SK-MEL-5 (cell line): ENCODE measurements around the gene SKI. TPM values are rescaled to one million over a fixed set of nuclear protein-coding genes. Genes with fewer than 3 reads are reported as not detected.
"Not testable (repeated sequence)": the region's sequence is repeated elsewhere in the genome, so short reads cannot be mapped to it uniquely, and the experiment has no call there.

Experiments used
- DNase-seq: peaks from one replicate; pipeline ENCODE4 v3.0.0-alpha.2; 2016; ENCODE audit warnings: low read depth, low spot score
- in situ Hi-C: cut with HindIII; loops from 2 replicates; pipeline ENCODE4 v1.10.0; 2016; ENCODE audit warnings: low sequenced_read_pairs, high pct_unique_total_duplicates, low pct_unique_long_range_greater_than_20kb
- total RNA-seq: library from RNA; depleted of rRNA; stranded (reverse); fragments of >200 nt; shearing (Covaris generic); gene quantifications from 2 replicates; pipeline ENCODE4 v1.2.3, GENCODE V29; 2014

Gene SKI
- total RNA-seq, 1 experiment from 2014 or later, result 3.9 TPM

DNA sequence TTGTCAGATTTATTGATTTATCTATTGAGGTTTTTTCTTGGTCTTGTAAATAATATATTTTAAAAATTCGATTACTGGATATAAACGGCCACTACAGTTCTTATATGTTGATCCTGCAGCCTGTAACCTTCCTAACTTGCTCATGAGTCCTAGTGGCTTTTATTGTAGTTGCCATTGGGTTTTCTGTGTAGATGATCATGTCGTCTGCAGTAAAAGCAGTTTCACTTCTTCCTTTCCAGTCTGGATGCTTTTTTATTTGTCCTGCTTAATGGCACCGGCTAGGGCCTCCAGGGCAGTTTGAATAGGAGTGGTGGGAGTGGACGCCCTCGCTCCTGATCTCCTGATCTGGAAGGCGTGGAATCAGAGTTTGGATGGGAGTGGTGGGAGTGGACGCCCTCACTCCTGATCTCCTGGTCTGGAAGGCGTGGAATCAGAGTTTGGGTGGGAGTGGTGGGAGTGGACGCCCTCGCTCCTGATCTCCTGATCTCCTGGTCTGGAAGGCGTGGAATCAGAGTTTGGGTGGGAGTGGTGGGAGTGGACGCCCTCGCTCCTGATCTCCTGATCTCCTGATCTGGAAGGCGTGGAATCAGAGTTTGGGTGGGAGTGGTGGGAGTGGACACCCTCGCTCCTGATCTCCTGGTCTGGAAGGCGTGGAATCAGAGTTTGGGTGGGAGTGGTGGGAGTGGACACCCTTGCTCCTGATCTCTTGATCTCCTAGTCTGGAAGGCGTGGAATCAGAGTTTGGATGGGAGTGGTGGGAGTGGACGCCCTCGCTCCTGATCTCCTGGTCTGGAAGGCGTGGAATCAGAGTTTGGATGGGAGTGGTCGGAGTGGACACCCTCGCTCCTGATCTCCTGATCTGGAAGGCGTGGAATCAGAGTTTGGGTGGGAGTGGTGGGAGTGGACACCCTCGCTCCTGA is 33.6 kb downstream of the SKI start:
- DNase-seq, in situ Hi-C loops: not testable (repeated sequence)

DNA sequence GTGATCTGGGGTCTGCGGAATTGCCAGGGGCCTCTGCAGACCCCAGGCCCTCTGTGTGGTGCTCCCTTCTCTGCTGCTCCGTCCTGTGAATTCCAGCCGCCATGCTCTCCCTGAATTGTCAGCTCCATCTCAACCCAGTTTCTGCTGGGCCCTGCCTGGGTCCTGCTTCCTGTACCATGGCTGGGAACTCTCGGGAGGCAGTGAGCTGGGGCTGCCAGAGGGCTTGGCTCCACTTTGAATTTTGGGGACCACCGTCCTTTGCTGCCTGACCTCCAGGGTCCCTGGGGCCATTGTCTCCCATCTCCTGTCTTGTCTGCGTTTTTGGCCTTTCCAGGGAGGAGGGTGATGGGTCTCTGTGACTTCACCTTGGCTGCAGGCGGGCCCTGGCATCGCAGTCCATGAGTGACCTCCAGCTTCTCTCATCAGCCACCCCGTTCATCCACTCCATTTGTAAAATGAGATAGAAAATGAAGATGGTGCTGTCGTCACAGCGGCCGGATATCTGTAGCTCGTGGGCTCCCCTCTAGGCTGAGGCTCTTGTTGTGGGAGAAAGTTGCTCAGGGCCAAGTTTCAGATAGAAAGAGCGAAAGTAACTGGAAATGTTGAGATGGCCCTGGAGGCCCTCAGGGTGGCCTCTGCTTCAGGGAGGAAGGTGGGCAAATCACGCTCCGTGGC is 38.3 kb downstream of the SKI start:
- no peak for DNase-seq
- in situ Hi-C loops, result no loop called here

DNA sequence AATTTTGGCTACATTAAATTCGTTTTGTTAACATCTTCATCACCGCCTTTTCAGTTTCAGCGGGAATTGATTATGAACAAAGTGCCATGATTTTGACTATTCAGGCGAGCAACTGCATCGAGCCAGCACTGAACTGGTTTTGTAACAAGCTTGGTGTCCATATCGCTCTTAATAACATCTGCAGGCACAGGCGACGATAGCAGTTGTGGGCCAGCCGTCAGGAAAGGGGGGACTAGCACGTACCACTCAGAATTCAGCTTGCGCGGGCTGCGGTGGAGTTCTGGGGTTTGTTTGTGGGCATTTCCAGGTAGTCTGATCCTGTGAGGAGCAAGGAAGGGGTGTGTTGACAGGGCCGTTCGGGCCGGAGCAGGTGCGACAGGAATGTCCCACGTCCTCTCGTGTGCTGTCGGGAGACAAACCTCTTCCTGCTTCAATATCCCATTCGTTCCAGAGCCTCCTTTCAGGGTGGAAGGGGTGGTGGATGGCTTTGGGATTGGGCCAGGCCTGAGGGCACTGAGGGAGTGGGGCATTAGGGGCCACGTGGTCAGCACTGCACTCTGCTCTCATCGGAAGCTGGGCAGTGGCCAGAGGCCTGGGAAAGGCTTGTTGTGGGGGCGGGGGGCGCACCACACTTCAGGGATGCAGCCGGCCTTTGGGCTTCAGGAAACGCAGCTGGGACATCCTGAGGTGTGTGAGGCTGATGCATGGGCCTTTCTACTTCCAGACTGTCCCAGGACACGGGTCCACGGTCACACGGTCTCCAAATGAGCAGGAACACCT is 39.1 kb downstream of the SKI start:
- in situ Hi-C loops, result no loop called here
- no peak for DNase-seq

DNA sequence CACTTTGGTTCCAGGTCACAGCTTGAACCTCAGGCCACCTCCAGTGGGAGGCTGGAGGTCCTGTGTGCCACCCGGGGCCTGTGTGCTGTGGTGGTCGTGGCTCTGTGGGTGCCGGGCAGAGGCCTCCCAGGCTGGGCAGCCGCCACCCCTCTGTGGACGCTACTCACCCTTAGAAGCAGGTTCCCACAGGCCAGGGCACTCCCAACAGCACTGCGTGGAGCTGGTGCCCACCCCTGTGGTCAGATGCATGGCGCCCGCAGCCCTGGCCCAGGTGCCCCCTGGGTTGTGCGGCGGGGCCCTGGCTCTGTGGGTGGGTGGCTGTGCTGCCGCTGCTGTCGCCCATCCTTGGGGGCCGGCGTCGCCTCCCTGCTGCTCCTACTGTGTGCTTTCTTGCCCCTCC is 39.7 kb downstream of the SKI start:
- DNase-seq, result no peak
- in situ Hi-C loops, result no loop called here

DNA sequence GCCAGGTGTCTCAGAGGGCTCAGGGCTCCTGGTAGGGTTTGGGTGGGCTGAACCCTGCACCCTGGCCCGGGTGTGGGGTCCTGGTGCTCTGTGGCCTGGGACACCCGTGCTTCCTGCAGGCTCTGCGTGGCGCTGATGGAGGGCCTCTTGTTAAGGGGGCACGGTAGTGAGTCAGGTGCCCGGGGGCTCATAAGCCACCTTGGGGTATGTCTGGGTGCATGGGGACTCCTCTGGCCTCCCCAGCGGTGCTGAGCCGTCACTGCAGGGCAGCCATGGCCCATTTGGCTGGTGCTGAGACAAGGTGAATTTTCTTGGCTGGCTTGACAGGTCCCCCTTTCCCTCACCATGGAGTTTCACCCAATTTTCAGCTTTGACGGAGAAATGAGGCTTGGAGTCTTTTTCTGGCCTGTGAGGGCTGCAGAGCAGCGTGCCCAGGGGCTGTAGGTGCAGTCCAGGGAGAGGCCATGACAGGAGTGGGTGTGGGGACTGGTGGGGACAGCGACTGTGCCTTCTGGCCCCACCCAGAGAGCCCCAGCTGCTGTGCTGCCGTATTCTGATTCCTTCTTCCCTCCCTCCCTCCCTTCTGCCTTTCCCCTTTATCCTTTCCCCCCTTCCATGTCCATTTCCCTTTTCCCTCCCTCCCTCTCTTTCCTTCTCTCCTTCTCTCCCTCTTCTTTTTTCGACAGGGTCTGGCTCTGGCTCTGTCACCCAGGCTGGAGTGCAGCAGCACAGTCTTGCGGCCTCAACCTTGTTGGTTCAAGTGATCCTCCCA is 40.4 kb downstream of the SKI start:
- in situ Hi-C loops, result no loop called here
- no peak for DNase-seq

DNA sequence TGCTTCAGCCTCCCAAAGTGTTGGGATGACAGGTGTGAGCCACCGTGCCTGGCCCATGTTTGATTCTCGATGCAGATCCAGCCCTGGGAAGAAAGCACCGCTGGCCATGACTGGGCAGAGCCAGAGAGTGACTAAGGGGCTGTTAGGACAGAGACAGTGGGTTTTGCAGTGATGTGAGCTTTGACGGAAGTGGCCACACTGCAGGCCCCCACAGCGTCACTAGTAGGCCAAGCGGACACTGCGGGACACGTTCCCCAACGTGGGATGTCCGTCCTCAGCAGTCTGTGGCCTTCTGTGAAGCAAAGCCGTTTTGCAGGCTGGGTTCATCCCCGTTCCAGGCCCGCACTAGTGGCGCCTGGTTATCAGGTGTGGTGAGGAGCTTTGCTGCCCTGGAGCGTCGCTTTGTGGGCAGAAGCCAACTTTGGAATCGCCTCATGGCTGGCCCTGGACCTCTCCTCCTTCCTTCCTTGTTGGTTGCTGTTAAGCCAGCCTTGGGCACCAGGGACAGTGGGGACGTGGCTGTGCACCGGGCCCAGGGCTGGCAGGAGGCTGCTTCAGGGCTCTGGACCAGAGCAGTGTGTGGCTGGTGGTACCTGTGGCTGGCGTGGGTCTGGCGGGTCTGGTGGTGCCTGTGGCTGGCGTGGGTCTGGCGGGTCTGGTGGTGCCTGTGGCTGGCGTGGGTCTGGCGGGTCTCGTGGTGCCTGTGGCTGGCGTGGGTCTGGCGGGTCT is 41.2 kb downstream of the SKI start:
- no peak for DNase-seq
- in situ Hi-C loops, result no loop called here

DNA sequence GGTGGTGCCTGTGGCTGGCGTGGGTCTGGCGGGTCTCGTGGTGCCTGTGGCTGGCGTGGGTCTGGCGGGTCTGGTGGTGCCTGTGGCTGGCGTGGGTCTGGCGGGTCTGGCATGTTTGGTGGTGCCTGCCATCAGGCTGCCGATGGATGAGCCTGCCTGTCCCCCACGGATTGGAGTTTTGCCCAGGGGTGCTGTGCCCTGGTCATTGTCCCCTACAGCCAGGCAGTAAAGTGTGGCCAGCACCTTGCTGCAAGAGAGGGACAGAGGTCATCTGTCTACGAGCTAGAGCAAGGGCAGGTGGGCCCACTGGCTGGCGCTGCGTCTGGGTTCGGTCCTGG is 41.8 kb downstream of the SKI start:
- no peak for DNase-seq
- in situ Hi-C loops, result no loop called here

DNA sequence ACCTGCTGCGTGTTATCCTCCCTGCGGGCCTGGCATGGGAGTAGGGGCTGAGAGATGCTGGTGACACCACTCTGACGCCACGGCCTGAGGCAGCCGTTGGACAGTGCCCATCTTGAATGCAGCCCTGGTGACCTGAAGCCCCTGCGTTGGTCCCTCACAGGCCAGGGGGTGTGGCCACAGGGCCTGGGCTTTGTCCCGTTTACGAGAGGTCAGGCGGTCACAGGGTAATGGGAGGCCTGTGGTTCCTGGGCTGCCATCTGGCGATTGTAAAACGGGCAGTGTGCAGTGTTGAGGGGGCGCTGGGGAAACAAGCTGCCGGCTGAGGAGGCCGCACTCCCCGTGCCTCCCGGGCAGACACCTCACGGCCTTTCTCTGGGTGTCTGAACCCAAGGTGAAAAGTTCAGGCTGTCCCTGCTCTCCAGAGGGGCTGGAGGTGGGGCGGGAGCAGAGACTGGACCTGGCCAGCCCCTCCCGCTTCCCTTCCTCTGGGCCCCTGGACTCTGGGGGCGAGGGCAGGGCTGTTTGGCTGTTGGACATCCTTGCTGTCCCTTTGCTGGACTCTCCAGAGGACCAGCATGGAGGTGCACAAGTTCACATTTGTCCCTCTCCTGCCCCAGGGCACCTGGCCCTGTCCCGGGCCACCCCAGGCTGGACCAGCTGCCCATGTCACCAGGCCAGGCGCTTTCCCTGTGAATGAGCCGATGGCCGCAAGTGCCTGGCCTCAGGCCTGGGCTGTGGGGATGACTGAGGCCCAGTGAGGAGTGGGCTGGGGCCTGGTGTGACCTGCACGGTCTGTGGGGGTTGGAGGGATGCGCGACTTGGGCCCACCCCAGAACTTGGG is 42.4 kb downstream of the SKI start:
- no peak for DNase-seq
- in situ Hi-C loops, result no loop called here

DNA sequence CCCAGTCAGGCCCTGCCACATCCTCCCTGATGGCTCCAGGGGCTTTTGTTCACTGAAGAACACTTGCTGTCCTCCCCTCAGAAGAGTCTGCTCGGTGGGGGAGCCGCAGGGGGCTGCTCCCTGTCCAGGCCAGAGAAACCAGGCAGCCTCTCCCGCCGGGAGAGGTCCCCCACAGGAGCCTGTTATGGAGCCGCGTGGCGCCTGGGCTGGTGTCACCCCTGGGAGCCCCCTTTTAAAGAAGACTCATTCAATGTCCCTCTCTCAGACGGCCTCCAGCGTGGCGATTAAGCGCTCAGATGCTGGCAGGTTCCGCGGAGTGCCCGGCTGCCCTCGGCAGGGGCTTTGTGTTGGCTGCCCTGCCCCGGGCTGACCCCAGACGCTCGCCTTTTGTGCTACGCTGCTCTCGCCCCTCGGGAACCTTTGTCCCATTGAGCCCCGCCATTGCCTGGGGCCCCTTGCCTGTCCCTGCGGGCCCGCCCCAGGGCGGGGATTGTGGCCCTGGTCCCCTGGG is 43.1 kb downstream of the SKI start:
- in situ Hi-C loops, result no loop called here
- no peak for DNase-seq

DNA sequence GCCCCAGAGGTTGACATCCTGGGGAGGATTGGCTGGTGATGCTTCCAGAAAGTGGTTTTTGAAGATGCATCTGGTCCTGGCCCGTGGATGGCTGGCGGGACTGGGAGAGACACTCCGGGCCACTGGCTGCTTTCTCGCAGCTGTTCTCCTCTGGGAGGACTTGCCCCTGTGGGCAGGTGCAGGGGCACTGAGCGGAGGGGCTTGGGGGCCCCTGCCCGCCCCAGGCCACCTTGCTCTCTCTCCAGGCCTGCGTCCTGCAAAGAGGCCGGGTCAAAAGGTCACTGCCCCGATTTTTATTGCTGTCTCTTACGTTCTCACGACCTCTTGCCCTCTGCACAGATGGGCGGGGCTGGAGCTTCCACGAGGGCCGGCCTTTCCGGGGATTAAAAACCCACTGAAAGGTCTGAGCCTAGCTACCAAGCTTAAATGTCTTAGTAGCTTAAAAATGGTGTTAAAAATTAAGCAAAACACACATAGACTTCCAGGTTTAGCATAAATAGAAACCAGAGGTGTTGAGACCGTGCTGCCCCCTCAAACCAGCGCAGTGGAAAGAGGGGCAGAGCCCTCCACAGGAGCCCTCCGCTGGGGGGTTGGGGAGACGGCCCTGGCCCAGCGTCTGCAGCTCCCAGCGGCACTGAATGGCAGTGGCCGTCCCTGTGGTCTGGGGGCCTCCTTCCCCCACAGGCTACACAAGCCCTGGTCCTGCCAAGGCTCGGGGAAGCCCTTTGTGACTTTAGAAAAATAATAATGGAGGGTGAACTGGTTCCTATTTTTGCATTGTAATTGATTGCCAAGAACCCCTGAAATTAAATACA is 43.9 kb downstream of the SKI start:
- in situ Hi-C loops, result no loop called here

DNA sequence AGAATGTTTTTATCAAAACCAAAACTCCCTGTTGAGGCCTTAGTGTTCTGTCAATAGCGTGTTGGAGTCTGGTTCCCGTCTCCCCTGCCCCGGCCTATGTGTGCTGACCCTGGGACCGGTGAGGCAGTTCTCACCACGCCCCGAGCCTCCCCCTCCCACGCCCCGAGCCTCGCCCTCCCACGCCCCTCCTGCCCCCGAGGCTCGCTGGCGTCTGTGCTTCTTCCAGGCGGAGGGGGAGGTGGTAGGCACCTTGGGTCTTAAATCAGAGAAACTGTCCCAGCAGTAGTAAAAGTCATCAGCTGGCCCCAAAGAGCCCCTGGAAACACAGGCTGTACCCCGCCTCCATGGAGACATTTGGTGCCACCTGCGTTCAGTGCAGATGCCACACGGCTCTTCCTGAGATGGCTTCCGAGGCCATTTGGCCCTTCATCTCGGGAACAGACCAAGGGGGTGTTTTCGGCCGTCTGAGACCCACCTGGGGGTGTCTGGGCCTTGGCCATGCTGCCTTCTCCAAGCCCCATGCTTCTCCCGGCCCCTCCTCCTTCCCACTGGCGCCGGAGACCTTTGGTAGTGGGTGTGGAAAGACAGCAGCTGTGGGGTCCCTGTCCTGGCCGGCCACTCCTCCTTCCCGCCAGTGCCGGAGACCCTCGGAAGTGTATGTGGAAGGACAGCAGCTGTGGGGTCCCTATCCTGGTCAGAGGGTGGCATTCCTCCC is 44.7 kb downstream of the SKI start:
- DNase-seq, result no peak
- in situ Hi-C loops, result no loop called here

More for the DNA sequence above, 43.9 kb downstream of the SKI start:
- no peak for DNase-seq

DNA sequence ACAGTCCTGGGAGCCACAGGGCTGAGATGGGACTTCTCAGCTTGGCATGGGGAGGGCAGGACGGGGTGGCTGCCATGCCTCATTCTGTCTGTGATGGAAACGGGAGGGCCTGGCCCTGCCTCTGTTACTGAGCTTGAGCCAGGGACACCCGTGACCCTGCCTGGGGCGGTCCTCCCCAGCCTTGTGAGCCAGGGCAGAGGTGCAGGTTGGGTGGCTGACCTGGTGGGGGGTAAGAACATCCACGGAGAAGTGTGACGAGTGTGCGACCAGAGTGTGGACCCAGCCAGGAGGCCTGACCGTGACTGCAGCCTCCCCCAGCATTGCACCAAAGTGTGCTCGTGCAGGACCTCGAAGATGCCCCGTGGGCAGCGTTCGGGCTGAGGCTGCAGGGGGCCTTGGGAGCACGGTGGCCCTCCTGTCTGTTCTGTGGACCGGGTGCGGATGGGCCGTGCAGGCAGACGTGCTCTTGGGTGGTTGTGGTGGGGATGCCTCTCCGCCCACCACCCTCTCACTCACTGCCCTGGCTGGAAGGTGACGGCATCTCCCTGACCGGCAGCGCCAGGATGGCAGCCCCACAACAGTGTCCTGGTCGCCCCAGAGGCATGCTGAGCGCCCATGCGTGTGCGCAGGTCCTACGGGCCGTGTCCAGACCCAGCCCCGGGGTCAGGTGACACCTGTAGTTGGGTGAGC is 45.4 kb downstream of the SKI start:
- DNase-seq, result no peak
- in situ Hi-C loops, result no loop called here

DNA sequence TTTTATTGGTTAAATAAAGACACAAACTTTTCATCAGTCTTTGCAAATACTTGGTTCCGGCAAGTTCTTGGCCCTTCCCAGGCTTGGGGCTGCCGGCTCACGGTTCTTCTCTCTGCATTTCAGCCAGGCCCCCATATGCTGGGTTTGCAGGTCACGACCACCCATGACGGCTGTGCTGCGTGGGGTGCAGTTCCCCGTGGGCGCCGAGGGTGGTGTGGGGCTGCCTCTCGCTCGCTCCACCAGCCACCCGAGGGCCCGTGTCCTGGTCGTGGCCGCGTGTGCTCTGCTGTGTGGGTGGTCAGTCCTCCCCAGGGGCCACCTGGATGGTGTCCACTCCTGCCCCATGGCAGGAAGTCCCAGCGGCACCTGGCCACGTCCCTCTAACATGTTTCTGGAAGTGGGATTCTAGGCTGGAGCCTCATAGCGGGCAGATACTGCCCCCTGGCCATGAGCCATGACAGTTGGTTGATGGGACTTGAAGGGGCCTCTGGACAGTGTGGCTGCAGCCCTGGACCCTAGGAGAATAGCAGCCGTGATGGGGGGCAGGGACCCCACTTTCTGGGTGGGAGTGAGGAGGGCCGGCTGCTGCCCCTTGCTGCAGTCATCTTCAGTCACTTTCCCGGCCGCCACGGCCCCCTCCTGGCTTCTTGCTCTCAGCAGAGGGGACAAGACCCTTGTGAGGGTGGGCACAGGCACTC is 46.3 kb downstream of the SKI start:
- DNase-seq, result no peak
- in situ Hi-C loops, result no loop called here
